HG03439 (cell line): Measurements from ENCODE around the gene CD2BP2.

Source experiments
- ATAC-seq: cut with Tn5 transposase; IDR thresholded peaks from one replicate; pipeline ENCODE4 v1.9.1; 2021; ENCODE audit warnings: mild to moderate bottlenecking, moderate library complexity; ENCODE audit not compliant: unreplicated experiment

CD2BP2 gene

DNA sequence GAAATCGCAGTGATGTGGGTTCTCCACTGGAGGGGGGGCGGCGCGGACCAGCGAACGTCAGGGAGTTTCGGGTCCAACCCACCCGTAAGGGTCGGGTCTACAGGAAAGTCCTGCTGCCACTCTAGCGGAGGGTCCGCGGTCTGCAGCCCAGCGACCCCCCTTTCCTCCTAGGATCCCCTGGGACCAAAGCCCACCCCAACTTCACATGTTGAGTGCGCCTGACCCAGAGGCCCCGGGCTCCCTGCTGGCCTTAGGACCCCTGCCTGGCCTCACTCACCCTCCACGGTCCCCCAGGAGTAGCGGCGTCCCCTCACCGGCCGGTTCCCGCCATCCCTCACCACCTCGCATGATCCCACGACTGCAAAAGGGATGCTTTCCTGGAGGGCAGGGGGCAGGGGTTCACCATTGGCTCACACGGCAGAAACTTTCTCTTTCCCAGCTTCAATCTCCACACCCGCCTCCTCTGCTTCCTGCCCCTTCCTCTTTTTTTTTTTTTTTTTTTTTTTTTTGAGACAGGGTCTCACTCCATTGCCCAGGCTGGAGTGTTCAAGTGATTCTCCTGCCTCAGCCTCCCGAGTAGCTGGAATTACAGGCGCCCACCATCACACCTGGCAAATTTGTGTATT, 24.2 kb upstream of the CD2BP2 start:
- no peak for ATAC-seq

DNA sequence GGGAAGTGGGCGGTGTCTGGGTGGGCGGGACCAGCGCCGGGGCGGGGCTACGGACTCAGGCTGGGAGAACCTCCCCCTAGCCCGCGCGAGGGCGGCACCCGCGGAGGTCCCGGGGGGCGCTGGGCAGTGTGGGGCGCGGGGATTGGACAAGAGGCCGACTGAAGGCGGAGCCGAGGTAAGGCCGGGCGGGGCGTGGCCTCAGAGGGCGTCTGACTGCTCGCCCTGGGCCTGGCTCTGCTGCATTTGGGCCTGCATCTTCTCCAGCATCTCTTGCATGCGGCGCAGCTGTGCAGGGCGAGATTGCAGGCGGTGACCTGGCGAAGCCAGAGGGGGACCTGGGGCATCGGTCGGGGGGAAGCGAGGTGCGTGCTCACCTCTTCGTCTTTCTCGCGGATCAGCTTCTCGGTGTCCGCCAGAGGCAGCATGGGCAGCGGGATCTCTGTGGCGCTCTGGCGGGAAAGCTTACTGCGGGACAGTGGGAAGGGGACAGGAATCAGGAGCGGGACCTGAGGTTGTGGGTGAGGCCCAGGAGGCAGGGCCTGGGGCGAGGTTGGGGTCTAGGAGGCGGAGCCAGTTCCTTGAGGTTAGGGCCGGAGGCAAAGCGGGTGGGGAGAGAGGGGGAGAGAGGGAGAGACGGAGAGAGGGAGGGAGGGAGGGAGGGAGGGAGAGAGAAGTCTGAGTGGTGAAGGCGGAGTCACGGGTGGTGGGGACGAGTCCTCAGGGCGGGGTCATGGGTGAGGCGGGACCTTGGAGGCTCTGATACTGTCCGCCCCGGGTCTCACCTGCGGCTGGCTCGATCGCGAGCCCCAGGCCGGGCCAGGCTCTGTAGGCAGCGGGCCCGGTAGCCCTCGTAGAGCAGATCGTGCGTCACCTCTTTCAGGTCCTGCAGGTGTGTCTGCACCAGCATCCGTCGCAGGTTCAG, 23.4 kb upstream of the CD2BP2 start:
- ATAC-seq, result peak; percentile 76

DNA sequence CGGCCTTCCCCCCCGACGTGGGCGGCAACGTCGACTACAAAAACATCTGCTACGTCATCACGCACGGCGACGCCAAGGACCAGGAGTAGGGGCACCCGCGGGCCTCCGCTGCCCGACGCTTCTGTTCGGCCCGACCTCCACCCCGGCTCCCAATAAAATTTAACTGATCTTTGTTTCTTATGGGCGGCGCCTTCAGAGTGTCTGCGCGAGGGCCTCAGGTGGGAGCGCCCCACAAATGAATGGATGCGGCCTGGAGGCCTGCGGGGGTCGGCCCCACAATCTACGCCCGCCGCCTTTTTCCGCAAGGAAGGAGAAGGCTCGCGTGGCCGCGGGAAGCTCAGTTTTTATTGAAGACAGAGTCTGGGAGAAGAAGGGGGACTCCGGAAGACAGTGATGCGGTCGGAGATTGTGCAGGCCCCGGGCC, 22.7 kb upstream of the CD2BP2 start:
- peak; percentile 50 for ATAC-seq

DNA sequence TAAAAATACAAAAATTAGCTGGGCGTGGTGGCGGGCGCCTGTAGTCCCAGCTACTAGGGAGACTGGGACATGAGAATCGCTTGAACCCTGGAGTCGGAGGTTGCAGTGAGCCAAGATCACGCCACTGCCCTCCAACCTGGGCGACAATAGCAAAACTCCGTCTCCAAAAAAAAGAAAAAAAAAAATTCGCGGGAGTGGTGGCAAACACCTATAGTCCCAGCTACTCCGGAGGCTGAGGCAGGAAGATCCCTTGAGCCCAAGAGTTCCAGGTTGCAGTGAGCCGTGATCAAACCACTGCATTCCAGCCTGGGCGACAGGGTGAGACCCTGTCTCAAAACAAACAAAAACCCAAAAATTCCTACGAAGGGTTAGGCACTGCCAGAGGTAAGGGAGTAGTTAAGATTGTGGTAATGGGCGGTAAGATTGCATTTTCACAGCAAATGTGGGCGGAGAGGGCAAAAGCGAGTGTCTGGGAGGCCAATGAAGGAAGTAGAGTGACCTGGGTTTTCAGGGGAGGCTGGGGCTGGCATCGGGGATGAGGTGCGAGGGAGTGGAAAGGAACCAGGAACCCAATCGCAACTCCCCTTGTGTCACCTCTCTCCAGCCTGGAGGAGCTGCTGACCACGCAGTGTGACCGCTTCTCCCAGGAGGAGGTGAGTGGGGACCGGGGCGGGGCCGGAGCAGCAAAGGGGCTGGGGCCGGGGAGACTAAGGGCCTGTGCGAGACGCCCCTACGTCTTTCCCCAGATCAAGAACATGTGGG, 22.1 kb upstream of the CD2BP2 start:
- no peak for ATAC-seq

DNA sequence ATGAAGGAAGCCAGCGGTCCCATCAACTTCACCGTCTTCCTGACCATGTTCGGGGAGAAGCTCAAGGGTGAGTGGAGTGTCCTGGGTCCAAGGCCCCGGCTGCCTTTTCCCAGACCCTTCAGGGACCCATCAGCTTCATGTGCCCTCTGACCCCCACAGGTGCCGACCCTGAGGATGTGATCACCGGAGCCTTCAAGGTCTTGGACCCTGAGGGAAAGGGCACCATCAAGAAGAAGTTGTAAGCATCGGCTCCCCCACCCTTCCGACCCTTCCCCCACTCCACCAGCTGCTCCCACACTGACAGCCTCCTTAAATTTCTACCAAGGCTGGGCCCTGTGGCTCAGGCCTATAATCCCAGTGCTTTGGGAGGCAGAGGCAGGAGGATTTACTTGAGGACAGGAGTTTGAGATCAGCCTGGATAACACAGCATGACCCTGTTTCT, 21.4 kb upstream of the CD2BP2 start:
- ATAC-seq, result no peak

DNA sequence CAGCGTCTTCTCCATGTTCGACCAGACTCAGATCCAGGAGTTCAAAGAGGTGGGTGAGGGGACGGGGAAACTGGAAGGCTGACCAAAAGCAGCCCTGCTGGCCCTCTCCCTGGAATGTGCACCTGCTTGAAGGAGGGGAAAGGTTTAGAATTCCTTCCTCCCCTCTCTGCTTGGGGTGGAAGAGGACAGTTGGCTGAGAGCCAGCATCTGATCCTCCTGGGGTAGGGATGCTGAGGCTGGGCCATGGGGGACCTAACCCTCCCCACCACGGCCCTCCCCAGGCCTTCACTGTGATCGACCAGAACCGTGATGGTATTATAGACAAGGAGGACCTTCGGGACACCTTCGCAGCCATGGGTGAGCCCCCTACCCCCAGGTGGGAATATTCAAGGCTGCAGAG, 20.8 kb upstream of the CD2BP2 start:
- no peak for ATAC-seq

DNA sequence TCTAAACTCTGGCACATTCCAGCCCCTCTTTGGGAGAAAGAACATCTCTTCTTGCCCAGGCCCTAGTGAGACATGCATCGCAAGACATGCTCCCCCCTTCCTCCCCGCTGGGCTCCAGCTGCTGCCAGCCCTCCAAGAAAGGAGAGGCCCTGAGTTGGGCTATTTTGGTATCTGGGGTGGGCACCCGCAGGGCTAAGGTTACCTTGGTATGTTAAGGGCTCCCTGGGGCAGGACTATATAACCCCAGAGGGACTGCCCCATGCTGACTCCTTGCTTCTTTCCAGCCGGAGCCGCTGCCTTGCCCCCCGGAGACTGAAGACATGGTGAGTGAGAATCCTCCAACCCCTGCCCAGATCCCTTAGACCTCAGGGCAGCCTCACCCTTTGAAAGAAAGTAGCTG, 19.4 kb upstream of the CD2BP2 start, which contains the start of gene MYL11:
Gene MYL11, plus strand, starts transcription at position 265 of the 400 bp plus-strand sequence. Its CDS starts 56 bp downstream, at position 321.
- no peak for ATAC-seq

DNA sequence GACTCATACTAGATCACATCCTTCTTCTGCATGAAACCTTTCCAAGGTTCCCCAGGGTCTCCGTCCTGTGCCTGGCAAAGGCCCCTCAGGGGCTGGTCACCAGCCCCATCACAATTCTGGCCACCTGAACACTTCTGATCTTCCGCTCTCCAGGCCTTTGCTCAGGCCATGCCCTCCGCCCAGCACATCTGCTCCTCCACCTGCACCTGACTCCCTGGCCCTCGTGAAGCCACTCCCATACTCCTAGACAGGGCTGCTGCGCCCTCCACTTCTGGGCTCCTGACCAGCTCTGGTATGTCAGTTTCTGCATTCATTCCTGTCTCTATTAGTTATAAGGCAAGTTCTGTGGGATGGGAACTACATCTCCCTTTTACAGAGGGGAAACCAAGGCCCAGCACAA, 17.6 kb upstream of the CD2BP2 start:
- ATAC-seq, result no peak

DNA sequence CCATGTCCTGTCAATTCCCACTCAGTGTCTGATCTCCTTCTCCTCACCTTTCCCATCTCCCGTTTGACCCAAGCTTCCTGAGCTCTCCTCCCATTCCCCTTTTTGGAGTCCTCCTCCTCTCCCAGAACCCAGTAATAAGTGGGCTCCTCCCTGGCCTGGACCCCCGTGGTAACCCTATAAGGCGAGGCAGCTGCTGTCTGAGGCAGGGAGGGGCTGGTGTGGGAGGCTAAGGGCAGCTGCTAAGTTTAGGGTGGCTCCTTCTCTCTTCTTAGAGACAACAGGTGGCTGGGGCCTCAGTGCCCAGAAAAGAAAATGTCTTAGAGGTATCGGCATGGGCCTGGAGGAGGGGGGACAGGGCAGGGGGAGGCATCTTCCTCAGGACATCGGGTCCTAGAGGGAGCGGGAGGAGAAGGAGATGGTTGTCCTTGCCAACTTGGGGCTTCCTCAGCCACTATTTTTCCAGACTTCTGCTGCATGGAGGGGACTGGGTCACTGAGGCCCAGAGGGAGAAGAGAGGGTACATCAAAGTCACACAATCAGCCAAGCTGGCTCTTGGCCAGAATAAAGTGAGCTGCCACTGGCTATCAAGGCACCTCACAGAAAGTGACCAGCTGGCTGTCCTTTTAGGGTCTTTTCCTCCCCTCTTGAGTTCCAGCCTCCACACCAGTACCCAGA, 17.1 kb upstream of the CD2BP2 start:
- ATAC-seq, result no peak

DNA sequence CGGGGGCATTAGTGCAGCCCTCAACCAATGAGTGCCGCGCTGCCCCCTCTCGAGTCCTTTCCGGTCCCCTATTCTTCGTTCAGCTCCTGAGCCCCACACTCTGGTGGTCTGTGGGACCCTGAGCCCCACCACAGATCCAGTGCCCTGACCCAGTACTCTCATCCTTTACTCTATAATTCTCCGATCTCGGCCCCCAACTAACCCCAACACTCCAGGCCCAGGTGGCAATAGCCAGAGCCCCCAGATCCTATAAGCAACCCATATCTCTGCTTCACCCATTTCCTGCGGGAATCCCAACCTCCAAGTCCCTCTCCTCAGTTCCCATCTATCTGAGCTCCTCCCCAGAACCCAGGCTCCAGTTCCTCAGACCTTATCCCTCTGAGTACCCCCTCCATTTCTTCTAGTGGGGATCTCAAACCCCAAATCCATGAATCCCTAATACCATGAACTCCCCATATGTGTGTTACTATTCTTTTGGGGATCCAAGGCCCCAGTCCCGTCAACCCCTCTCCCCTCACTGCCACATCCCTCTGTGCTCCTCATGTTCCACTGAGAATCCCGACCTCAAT, 16.2 kb upstream of the CD2BP2 start:
- no peak for ATAC-seq

DNA sequence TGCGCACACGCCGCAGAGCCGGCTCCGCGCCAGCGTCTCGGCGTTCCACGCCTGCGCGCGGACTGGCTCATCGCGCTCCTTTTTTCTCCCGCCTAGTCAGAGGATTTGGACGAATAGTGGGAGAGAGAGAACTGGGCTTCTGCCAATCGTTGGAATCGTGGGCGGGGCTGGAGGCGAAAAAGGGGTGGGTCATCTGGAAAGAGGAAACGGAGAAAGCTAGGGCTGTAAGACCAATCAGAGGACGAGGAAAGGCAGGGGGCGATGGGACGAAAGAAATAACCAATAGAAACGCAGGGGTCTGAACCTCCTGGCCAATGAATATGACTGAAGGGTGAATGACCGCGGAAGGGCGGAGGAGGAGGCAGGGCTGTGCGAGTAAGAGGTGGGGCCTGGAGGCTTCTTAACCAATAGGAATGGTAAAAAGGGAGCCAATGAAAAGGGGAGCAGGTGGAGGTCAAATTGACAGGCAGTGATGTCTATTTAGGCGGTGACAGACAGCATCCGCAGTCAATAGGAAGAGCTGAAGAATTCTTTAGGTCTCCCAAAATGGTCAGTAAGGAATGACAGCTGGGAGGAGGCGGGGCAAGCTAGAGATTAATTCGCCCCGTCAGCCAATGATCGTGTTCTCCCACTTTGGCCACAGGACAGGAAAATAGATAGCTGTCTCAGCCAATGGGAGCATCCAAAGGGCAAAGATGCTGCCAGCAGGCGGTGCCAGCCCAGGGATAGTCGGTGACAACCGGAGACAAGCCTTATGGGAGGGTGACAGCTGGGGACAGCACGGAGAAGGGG, 15.5 kb upstream of the CD2BP2 start, which contains the start of gene TBC1D10B:
Gene TBC1D10B, minus strand, starts transcription at position 39 of the 792 bp plus-strand sequence. CDS start 311 bp downstream, outside the sequence.
- ATAC-seq, result peak; percentile 75

DNA sequence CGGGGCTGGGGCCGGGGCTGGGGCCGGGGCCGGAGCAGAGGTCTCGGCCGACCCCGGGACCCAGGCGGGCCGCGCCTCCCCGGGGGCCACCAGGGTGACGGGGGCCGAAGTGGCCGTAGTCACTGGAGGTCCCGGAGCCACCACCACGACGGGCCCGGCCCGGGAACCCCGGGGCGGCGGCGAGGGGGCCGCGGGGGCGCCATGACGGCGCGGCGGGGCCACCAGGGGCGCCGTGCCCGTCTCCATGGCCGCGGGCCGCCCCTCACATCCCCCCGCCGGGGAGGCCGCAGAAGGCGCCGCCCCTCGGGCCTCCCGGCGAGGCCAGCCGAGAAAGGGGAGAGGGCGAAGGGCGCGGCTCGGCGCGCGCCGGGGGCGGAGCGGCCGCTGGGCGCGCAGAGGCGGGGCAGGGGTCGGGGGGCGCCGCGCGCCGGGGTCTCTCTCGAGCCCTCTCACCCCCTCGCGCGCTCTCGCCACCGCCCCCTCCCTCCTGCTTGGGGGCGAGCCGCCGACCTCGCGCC, 14.9 kb upstream of the CD2BP2 start:
- no peak for ATAC-seq

DNA sequence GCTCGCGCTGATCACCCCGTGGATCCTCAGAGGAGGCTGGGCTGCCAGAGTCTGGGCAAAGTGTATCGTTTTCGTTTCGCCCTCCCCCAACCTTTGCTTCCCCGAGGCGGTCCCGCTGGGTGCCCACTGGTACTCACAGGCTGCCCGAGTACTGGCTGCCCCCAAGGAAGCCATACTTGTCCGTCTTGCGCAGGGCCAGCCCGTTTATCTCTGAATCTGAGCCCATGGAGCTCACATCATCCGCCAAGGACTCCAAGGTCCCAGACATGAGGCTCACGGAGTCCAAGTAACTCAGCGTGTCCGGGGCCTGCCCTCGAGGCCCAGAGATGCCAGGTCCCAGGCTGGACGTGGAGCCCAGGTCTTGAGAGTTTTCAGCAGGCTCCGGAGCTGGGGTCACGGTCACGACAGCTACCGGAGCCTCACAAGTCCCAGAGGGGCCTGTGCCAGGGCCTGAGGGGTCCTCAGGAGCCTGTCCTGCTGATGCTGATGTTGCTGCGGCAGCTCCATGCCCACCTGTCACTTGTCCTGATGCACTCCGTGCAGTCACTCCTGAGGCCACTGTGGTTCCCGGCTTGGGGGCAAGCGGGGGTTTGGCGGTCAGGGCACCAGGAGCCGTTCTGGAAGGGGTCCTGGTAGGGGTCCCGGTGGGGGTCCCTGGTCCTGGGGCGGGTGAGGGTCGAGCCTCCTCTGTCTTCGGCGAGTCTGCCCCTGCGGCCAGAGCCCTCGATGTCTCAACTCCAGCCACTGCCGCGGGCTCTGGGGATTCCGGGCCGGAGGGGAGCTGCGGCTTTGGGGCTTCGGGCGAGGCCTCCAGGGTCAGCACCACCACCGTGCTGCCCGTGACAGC, 14.2 kb upstream of the CD2BP2 start:
- ATAC-seq, result no peak

DNA sequence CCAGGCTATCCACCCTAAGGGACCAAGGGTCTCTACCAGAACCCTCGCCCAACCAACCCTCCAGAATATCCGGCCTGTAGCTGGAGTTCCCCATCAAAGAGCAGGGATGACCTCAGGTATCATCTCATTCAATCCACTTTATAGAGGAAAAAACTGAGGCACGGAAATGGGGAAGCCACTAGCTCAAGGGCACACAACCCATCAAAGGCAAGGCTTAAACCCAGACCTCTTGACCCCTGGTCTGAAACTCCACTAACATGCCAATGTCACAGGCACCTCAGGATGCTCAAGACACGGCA, 13.6 kb upstream of the CD2BP2 start:
- ATAC-seq, result no peak

DNA sequence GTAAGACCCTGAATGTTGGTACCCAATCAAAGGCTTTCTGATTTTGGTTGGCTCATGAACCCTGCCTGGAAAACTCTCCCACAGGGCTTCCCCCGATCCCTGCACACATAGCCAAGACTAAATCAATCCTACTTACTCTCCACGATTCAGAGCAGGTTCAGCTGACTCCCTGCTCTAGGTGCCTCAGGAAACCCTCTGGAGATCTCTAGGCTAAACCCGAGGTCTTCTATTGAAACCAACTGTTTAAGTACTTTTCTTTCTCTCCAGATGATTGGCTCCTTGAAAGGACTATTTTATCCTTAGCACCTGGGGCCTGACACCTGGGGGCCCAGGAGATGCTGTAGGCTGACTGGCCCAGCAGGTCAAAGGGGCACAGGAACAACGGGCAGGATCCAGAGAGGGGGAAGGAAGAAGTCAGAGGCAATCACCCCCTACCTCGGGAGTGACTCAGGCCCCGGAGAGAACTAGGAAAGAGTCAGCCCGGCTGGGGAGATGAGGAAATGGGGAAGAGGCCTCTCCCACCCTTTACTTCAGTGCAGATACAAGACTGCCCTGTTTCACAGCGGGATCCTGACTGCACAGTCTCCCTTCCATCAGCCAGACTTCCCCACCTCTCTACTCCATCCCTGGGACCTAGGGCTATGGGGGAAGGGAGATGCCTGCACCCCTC, 13.1 kb upstream of the CD2BP2 start:
- ATAC-seq, result no peak

DNA sequence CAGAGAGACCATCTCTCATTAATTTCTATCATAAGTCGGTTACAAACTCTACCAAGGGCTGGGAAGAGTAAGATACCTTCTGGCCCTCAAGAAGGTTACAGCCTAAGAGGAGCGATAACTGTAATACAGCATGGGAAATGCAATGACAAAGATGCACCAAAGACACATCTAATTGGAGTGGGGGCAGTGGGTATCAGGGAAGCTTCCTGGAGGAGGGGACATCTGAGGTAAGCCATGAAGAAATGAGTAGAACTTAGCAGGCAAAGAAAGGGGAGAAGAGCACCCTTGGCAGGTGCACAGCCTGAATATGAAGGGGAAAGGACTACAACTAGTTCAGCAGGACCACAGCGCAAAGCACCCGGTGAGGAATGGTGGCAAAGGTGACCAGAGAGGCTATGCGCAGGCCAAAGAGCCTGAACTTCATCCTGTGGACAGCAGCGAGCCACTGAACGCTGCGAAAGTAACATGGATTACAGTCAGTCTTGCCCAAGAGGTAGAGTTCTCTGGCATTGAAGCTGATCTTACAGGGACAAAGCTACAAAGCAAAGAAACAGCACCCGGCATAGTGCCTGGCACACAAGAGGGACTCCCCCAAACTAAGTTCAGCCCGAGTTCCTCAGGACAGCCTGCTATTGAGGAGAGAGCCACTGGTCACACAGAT, 12.4 kb upstream of the CD2BP2 start:
- no peak for ATAC-seq

DNA sequence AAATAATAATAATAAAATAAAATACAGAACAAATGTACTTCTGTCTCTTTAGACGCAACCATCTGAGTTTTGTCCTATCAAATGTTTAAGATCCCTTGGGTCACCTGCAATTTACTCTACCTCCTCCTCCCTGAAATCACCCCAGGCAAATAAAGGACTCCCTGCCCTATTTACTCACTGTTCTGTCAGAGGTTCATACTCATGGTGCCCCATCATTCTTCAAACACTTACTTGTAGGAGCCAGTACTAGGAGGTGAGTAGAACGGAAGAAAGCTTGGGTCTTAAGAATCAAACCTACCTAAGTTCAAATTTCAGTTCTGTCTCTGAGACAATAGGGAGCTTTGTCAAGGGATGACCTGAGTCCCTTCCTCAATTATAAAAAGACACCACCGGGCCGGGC, 11.4 kb upstream of the CD2BP2 start:
- no peak for ATAC-seq

DNA sequence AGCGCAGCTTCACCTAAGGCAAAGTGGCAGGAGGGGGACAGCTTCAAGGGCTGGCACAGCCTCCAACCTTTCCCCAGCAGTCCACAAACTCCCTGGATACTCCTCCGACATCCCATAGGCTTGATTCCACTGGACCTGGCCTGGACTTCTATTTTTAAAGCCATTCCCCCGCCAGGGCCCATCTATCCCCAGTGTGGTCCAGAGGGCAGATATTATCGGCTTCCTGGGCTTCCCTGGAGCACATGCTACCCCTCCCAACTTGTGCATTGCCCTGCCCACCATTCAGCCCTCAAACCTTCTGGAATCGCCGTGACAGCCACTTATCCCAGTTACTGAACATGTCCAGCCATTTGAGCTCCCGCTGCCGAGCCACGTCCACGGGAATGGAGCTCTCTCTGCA, 10.1 kb upstream of the CD2BP2 start:
- no peak for ATAC-seq
